ENCODE results near the gene COL8A2. TPM values are rescaled to one million over a fixed set of nuclear protein-coding genes. Genes with fewer than 3 reads are reported as not detected.

COL8A2 gene
- total RNA-seq, 2 experiments from 2014 or later = 0.05 to 0.06 TPM

- DNase-seq (no peak), ATAC-seq (ENCODE audit: poor library complexity) (no peak)
- H3K27ac ChIP-seq (ENCODE audit: low read depth in 1 of 2, low read length in 2 of 2) = peak overlapping the region; percentile 92 to 95
- H3K4me3 Mint-ChIP-seq = peak overlapping the region; percentile 98
- intact Hi-C loops (cut with DNase I, micrococcal nuclease) = loop anchor here (1.0 to 5.0 kb wide), 10 partner anchors 13 to 272 kb away; partner anchors contain the start of genes THRAP3 (in 2 of the 2), ADPRS (in 1 of the 2), AGO3 (in 1 of the 2) and STK40 (in 1 of the 2)
- CTCF ChIA-PET = interaction anchor here (1.1 to 4.0 kb wide), 27 partner anchors 9 to 271 kb away, joined by 3 to 114 read pairs (median 7); partner anchors contain the start of genes AGO3, SH3D21 and THRAP3
- peak overlapping the region; percentile 95 for H3K27ac Mint-ChIP-seq
- H3K36me3 Mint-ChIP-seq (ENCODE audit: low read depth) = peaks cover 8% of the 10 kb centered on the region
- TF ChIP-seq, protein P1, sequence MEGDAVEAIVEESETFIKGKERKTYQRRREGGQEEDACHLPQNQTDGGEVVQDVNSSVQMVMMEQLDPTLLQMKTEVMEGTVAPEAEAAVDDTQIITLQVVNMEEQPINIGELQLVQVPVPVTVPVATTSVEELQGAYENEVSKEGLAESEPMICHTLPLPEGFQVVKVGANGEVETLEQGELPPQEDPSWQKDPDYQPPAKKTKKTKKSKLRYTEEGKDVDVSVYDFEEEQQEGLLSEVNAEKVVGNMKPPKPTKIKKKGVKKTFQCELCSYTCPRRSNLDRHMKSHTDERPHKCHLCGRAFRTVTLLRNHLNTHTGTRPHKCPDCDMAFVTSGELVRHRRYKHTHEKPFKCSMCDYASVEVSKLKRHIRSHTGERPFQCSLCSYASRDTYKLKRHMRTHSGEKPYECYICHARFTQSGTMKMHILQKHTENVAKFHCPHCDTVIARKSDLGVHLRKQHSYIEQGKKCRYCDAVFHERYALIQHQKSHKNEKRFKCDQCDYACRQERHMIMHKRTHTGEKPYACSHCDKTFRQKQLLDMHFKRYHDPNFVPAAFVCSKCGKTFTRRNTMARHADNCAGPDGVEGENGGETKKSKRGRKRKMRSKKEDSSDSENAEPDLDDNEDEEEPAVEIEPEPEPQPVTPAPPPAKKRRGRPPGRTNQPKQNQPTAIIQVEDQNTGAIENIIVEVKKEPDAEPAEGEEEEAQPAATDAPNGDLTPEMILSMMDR (IDR thresholded peaks at IDR 0.05) = no peak
- peaks cover 62% of the 10 kb centered on the region for H3K4me1 ChIP-seq (ENCODE audit: insufficient read depth, low read length)
- H3K9me3 ChIP-seq (ENCODE audit: control insufficient read depth in 1 of 2, insufficient read depth in 1 of 2, low read length in 2 of 2) = no peaks in the 10 kb centered on the region
- H3K27me3 ChIP-seq (ENCODE audit: control insufficient read depth in 1 of 2, insufficient read depth in 2 of 2, low read length in 2 of 2) = no peaks in the 10 kb centered on the region
- H3K4me3 ChIP-seq (ENCODE audit: low read length) = peak overlapping the region; percentile 81
- no peaks in the 10 kb centered on the region for H3K36me3 ChIP-seq (ENCODE audit: insufficient read depth, low read length)
- peaks cover 72% of the 10 kb centered on the region for H3K4me1 Mint-ChIP-seq (ENCODE audit: low read depth)
- no peaks in the 10 kb centered on the region for H3K27me3 Mint-ChIP-seq
- POLR2A ChIA-PET = interaction anchor here (0.5 to 5.1 kb wide), 21 partner anchors 9 to 1326 kb away, joined by 3 to 194 read pairs (median 5); partner anchors contain the start of genes AGO3, SH3D21, STK40 and THRAP3
- no peaks in the 10 kb centered on the region for H3K9me3 Mint-ChIP-seq
Observed at GRCh38 chr1:36148821-36149236, 23.8 kb upstream of the COL8A2 start.

DNA sequence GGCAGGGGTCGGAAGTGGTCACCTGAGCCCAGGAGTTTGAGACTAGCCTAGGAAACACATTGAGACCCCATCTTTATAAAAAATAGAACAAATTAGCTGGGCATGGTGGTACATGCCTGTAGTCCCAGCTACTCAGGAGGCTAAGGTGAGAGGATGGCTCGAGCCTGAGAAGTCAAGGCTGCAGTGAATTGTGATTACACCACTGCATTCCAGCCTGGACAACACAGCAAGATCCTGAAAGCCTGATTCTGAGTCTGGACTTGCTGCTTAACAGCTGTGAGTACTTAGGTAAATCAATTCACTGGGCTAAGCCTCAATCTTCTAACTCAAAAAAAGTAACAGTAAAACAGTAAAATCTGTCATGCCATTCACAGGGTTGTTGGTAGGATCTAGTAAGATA, 19.4 kb upstream of the COL8A2 start:
- Mint-ChIP-seq H3K9me3 (no peaks in the 10 kb centered on the region), H3K27me3 (no peaks in the 10 kb centered on the region), H3K4me3 (no peak overlapping the region), H3K4me1 (ENCODE audit: low read depth) (peaks cover 56% of the 10 kb centered on the region), H3K36me3 (ENCODE audit: low read depth) (peaks cover 34% of the 10 kb centered on the region), H3K27ac (no peak overlapping the region)
- POLR2A ChIA-PET = interaction anchor here (0.7 to 0.8 kb wide), 2 partner anchors 34 to 80 kb away, joined by 3 read pairs; partner anchors contain the start of gene THRAP3
- ATAC-seq (ENCODE audit: poor library complexity) = no peak
- Histone ChIP-seq H3K4me3 (ENCODE audit: low read length) (no peak overlapping the region), H3K4me1 (ENCODE audit: insufficient read depth, low read length) (peaks cover 20% of the 10 kb centered on the region), H3K27ac (ENCODE audit: low read depth in 1 of 2, low read length in 2 of 2) (no peak overlapping the region), H3K9me3 (ENCODE audit: control insufficient read depth in 1 of 2, insufficient read depth in 1 of 2, low read length in 2 of 2) (no peaks in the 10 kb centered on the region), H3K36me3 (ENCODE audit: insufficient read depth, low read length) (peaks cover 11% of the 10 kb centered on the region), H3K27me3 (ENCODE audit: control insufficient read depth in 1 of 2, insufficient read depth in 2 of 2, low read length in 2 of 2) (no peaks in the 10 kb centered on the region)
- TF ChIP-seq, protein P1 (IDR thresholded peaks at IDR 0.05) = no peak
- intact Hi-C loops (cut with DNase I, micrococcal nuclease) = no loop called here
- DNase-seq = no peak
- CTCF ChIA-PET = interaction anchor here (1.1 kb wide), 1 partner anchor 11 kb away, joined by 3 read pairs; no protein-coding TSS in a partner anchor

DNA sequence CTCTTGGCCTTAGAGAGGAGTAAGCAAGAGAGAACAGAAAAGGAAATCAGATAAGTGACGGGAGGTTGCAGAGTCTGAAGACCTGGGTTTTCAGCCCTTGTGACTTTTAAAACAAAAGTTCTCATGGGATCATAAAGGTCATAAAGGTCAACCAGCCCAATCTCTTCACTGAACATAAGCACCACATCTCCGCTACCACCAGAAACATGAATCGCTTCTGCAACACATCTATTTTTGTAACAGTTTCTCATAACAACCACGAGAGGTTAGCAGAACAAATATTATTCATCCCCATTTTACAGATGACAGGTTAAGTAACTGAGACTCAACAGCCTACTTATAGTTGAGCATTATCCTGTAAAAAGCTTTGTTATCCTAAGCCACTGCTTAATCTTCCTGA, 18.4 kb upstream of the COL8A2 start:
- Histone ChIP-seq H3K36me3 (ENCODE audit: insufficient read depth, low read length) (peaks cover 16% of the 10 kb centered on the region), H3K27ac (ENCODE audit: low read depth in 1 of 2, low read length in 2 of 2) (no peak overlapping the region), H3K27me3 (ENCODE audit: control insufficient read depth in 1 of 2, insufficient read depth in 2 of 2, low read length in 2 of 2) (no peaks in the 10 kb centered on the region), H3K4me1 (ENCODE audit: insufficient read depth, low read length) (peaks cover 14% of the 10 kb centered on the region), H3K4me3 (ENCODE audit: low read length) (no peak overlapping the region), H3K9me3 (ENCODE audit: control insufficient read depth in 1 of 2, insufficient read depth in 1 of 2, low read length in 2 of 2) (no peaks in the 10 kb centered on the region)
- DNase-seq (no peak), ATAC-seq (ENCODE audit: poor library complexity) (no peak)
- POLR2A ChIA-PET = no interaction called here
- TF ChIP-seq, protein P1 (IDR thresholded peaks at IDR 0.05) = no peak
- intact Hi-C loops (cut with DNase I, micrococcal nuclease) = no loop called here
- Mint-ChIP-seq H3K36me3 (ENCODE audit: low read depth) (peaks cover 34% of the 10 kb centered on the region), H3K9me3 (no peaks in the 10 kb centered on the region), H3K4me1 (ENCODE audit: low read depth) (peaks cover 46% of the 10 kb centered on the region), H3K27me3 (no peaks in the 10 kb centered on the region), H3K4me3 (no peak overlapping the region), H3K27ac (peak overlapping the region; percentile 0)
- CTCF ChIA-PET = no interaction called here

Data from CD4-positive, alpha-beta T cell (primary cell).